Esophagus muscularis mucosa (tissue), 4 donors: ENCODE measurements around the gene NDRG3. TPM values are rescaled to one million over a fixed set of nuclear protein-coding genes. Genes with fewer than 3 reads are reported as not detected.
A peak's percentile ranks its signal among the peaks of the same experiment; 100 is the strongest.

Experiments
- DNase-seq: peaks from one replicate; pipeline ENCODE4 v3.0.0-alpha.2; 2017; ENCODE audit errors: extremely low spot score
- H3K27ac ChIP-seq, 4 donors: fragments of 200-600 bp; sonication (generic); replicated peaks in 1 of 4; 1 replicate in 3 of 4; 2 replicates in 1 of 4; pipeline ENCODE4 v1.5.1; 2016 to 2019; ENCODE audit warnings: mild to moderate bottlenecking in 1 of 4
- H3K27me3 ChIP-seq, 4 donors: fragments of 200-600 bp; sonication (generic); one replicate each; pipeline versions ENCODE4 v1.5.1 to v1.6.0; 2016 to 2019
- H3K36me3 ChIP-seq, 4 donors: fragments of 200-600 bp; sonication (generic); one replicate each; pipeline ENCODE4 v1.5.1; 2016 to 2019
- H3K4me1 ChIP-seq, 4 donors: fragments of 200-600 bp; sonication (generic); one replicate each; pipeline ENCODE4 v1.5.1; 2016 to 2019
- H3K4me3 ChIP-seq, 4 donors: fragments of 200-600 bp; sonication (generic); 1 replicate in 2 of 4; 2 replicates in 2 of 4; pipeline ENCODE4 v1.5.1; 2016 to 2019; ENCODE audit warnings: mild to moderate bottlenecking in 4 of 4, moderate library complexity in 1 of 4
- H3K9me3 ChIP-seq, 4 donors: fragments of 200-600 bp; sonication (generic); 1 replicate in 3 of 4; 2 replicates in 1 of 4; pipeline ENCODE4 v1.5.1; 2016 to 2019
- CTCF ChIP-seq, 3 experiments: fragments of 200-600 bp in 2 of 3; fragments of 450-650 bp in 1 of 3; sonication (generic) in 2 of 3; IDR thresholded peaks; one replicate each; pipeline ENCODE4 v1.5.1; 2017 to 2019; ENCODE audit warnings: antibody characterized with exemption in 3 of 3, mild to moderate bottlenecking in 2 of 3, moderate library complexity in 1 of 3
- EP300 ChIP-seq: sonication (generic); formaldehyde crosslinking; IDR thresholded peaks from one replicate; pipeline ENCODE4 v1.6.1; 2017; ENCODE audit warnings: antibody characterized with exemption
- POLR2A ChIP-seq: fragments of 450-650 bp; IDR thresholded peaks from one replicate; pipeline ENCODE4 v1.6.1; 2017; ENCODE audit warnings: antibody characterized with exemption, moderate library complexity, mild to moderate bottlenecking, low read depth
- POLR2AphosphoS5 ChIP-seq, 2 donors: sonication (generic); formaldehyde crosslinking; IDR thresholded peaks; one replicate each; pipeline ENCODE4 v1.6.1; 2017; ENCODE audit warnings: antibody characterized with exemption in 2 of 2
- WGBS: methylation state at CpG from one replicate; pipeline ENCODE4 v1.1.5; 2018; 5-methylcytosine and 5-hydroxymethylcytosine counted together
- intact Hi-C: fragments of 100-400 bp; cut with DNase I; formaldehyde crosslinking; loops from one replicate; pipeline ENCODE4 v1.15.1; 2023
- total RNA-seq, 4 donors: library from RNA; depleted of rRNA; stranded (reverse); fragments of >200 nt; gene quantifications; one replicate each; pipeline versions ENCODE4 v1.1.0 to v1.2.1, GENCODE V29; 2016

Gene NDRG3
- total RNA-seq, 4 donors from 2014 or later, result 17.1 to 22.8 (median 22.3) TPM

GRCh38 chr20:36777167-36777566, 31.3 kb upstream of the NDRG3 start:
- 44% methylated on average over 3 of the region's 3 CpGs for WGBS
- H3K36me3 ChIP-seq, result peaks cover 0 to 7% (median 3%) of the 10 kb centered on the region in 4 donors
- H3K4me1 ChIP-seq, result peaks cover 18 to 46% (median 38%) of the 10 kb centered on the region in 4 donors
- peak overlapping the region in 1 of 4 donors; percentile 14 for H3K27ac ChIP-seq
- H3K9me3 ChIP-seq, result no peaks in the 10 kb centered on the region
- no peak for TF ChIP-seq EP300
- no peak for TF ChIP-seq POLR2AphosphoS5 (IDR thresholded peaks at IDR 0.05)
- TF ChIP-seq CTCF (IDR thresholded peaks at IDR 0.05), result no peak
- no peak for TF ChIP-seq POLR2A
- no peak overlapping the region for H3K4me3 ChIP-seq
- H3K27me3 ChIP-seq, result no peaks in the 10 kb centered on the region
- intact Hi-C loops, result loop anchor here (10.0 kb wide), 1 partner anchor 88 kb away; a partner anchor contains a TSS
- DNase-seq, result no peak

- intact Hi-C loops, result loop anchor here (10.0 kb wide), 1 partner anchor 89 kb away; a partner anchor contains a TSS
These were observed 29.9 kb upstream of the NDRG3 start for GRCh38 chr20:36775826-36776225.

GRCh38 chr20:36775196-36775595, 29.3 kb upstream of the NDRG3 start:
- no peaks in the 10 kb centered on the region for H3K9me3 ChIP-seq
- no peak overlapping the region for H3K4me3 ChIP-seq
- intact Hi-C loops, result loop anchor here (10.0 kb wide), 1 partner anchor 90 kb away; a partner anchor contains a TSS
- no peaks in the 10 kb centered on the region for H3K27me3 ChIP-seq
- TF ChIP-seq POLR2AphosphoS5 (IDR thresholded peaks at IDR 0.05), result no peak
- TF ChIP-seq EP300, result no peak
- TF ChIP-seq CTCF (IDR thresholded peaks at IDR 0.05), result no peak
- peak overlapping the region; percentile 91 to 96 (median 94) for H3K27ac ChIP-seq
- DNase-seq, result no peak
- WGBS, result 55% methylated on average over 2 of the region's 2 CpGs
- H3K36me3 ChIP-seq, result peaks cover 0 to 6% (median 0%) of the 10 kb centered on the region in 4 donors
- peaks cover 18 to 46% (median 38%) of the 10 kb centered on the region in 4 donors for H3K4me1 ChIP-seq

More at GRCh38 chr20:36775826-36776225, 29.9 kb upstream of the NDRG3 start:
- Histone ChIP-seq H3K4me1 (peaks cover 18 to 46% (median 38%) of the 10 kb centered on the region in 4 donors), H3K4me3 (no peak overlapping the region), H3K9me3 (no peaks in the 10 kb centered on the region), H3K27me3 (no peaks in the 10 kb centered on the region), H3K36me3 (peaks cover 0 to 5% (median 2%) of the 10 kb centered on the region in 4 donors), H3K27ac (peak overlapping the region in 1 of 4 donors; percentile 91)
- no peak for DNase-seq
- TF ChIP-seq EP300, result no peak
- no peak for TF ChIP-seq CTCF (IDR thresholded peaks at IDR 0.05)
- TF ChIP-seq POLR2AphosphoS5 (IDR thresholded peaks at IDR 0.05), result no peak
- no peak for TF ChIP-seq POLR2A
- 86% methylated on average over 3 of the region's 3 CpGs for WGBS

DNA sequence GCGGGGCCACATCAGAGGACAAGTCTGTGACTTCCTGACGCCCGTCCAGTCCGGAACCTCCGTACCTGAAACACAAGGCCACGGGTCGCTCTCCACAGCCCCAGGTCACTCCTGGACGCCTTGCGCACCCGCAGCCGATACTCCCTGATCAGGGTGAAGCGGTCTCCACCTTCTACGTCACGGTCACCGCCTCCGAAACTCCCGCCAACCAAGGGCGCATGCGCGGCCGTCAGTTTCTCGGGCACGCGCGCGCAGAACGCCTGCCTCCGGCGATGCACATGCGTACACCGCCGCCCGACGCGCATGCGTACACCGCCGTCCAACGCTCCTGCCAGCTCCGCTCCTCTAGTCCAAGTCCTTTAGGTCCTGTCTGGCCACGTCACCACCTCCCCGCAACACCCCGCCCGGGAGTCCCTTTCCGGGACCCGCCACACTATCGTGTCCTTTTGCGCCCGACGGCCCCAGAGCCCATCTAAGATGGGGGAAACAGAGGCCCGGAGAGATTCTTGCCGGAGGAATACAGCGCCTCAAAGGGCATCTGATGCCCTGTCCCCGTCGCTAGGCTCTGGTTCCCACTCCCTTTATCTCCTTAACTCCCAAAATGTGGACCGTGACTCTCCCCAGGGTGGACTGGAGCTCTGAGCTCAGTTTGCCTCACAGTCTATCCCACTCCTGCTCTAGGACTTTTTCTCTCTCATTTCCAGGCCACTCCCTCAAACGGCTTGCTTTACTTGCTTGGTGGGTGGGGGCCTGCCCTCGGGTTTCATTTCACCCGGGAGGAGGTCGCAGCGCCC, 27.9 kb upstream of the NDRG3 start, which contains the start of gene DSN1:
Gene DSN1, minus strand, starts transcription at position 167 of the 794 bp plus-strand sequence. CDS start 2,305 bp downstream, outside the sequence.
- peaks cover 0 to 7% (median 0%) of the 10 kb centered on the region in 4 donors for H3K36me3 ChIP-seq
- peak; percentile 99 for DNase-seq
- H3K27ac ChIP-seq, result peak within 1 kb of the TSS; percentile 91 to 96 (median 94)
- no peaks in the 10 kb centered on the region for H3K27me3 ChIP-seq
- H3K4me3 ChIP-seq, result peak within 1 kb of the TSS; percentile 72 to 81 (median 76)
- peaks cover 18 to 52% (median 41%) of the 10 kb centered on the region in 4 donors for H3K4me1 ChIP-seq
- intact Hi-C loops, result loop anchor here (10.0 kb wide), 1 partner anchor 91 kb away; a partner anchor contains a TSS
- no peaks in the 10 kb centered on the region for H3K9me3 ChIP-seq
- TF ChIP-seq EP300 (no peak), POLR2AphosphoS5 (IDR thresholded peaks at IDR 0.05) (peak; percentile 91 to 97), CTCF (IDR thresholded peaks at IDR 0.05) (no peak), POLR2A (peak; percentile 22)
- WGBS, result 0% methylated on average over 16 of the region's 61 CpGs
